Mesenchymal stem cell (in vitro differentiated cells and primary cell): Measurements from ENCODE around the gene PRPF40B.

Experiments used
- DNase-seq: peaks from one replicate; pipeline ENCODE4 v3.0.0-alpha.2; 2013
- H2AFZ ChIP-seq: one replicate; pipeline ENCODE4 v1.6.1; 2013; ENCODE audit warnings: low read depth, mild to moderate bottlenecking, control low read depth, inconsistent platforms, low read length, moderate library complexity
- H2AK5ac ChIP-seq: 2 replicates; pipeline ENCODE4 v1.6.1; 2013; ENCODE audit warnings: low read length, moderate library complexity, mild to moderate bottlenecking, inconsistent platforms; ENCODE audit not compliant: severe bottlenecking
- H2BK120ac ChIP-seq: one replicate; pipeline ENCODE4 v1.6.1; 2013; ENCODE audit warnings: low read depth, mild to moderate bottlenecking, inconsistent platforms, low read length, moderate library complexity
- H2BK12ac ChIP-seq, 2 experiments: one replicate each; pipeline ENCODE4 v1.6.1; 2013; ENCODE audit warnings: inconsistent platforms in 2 of 2, low read length in 2 of 2, mild to moderate bottlenecking in 2 of 2, moderate library complexity in 2 of 2, control low read depth in 1 of 2
- H2BK15ac ChIP-seq: one replicate; pipeline ENCODE4 v1.6.1; 2013; ENCODE audit warnings: mild to moderate bottlenecking, low read depth, inconsistent platforms; ENCODE audit not compliant: poor library complexity, severe bottlenecking
- H2BK5ac ChIP-seq: 2 replicates; pipeline ENCODE4 v1.6.1; 2013; ENCODE audit warnings: low read depth, mild to moderate bottlenecking, low read length, control low read depth, inconsistent platforms; ENCODE audit not compliant: poor library complexity, severe bottlenecking
- H3K14ac ChIP-seq, 2 experiments: one replicate each; pipeline ENCODE4 v1.6.1; 2013; ENCODE audit warnings: inconsistent platforms in 2 of 2, low read length in 2 of 2, control low read depth in 1 of 2, mild to moderate bottlenecking in 1 of 2, moderate library complexity in 1 of 2
- H3K18ac ChIP-seq, 2 experiments: one replicate each; pipeline ENCODE4 v1.6.1; 2013; ENCODE audit warnings: inconsistent platforms in 2 of 2, low read length in 2 of 2, control low read depth in 1 of 2, low read depth in 1 of 2, mild to moderate bottlenecking in 1 of 2
- H3K23ac ChIP-seq, 2 experiments: one replicate each; pipeline ENCODE4 v1.6.1; 2013; ENCODE audit warnings: inconsistent platforms in 2 of 2, low read length in 2 of 2, mild to moderate bottlenecking in 2 of 2, moderate library complexity in 2 of 2, control low read depth in 1 of 2
- H3K27ac ChIP-seq: 2 replicates; pipeline ENCODE4 v1.5.1; 2013; ENCODE audit warnings: mild to moderate bottlenecking, moderate library complexity, low read length, control low read depth, inconsistent platforms; ENCODE audit not compliant: poor library complexity, severe bottlenecking
- H3K27me3 ChIP-seq, 2 experiments: 2 replicates each; pipeline versions ENCODE4 v1.6.1 to v1.7.0; 2013; ENCODE audit warnings: low read length in 2 of 2, mild to moderate bottlenecking in 2 of 2, moderate library complexity in 2 of 2, control low read depth in 1 of 2, inconsistent platforms in 1 of 2; ENCODE audit not compliant: control insufficient read depth in 1 of 2, insufficient read depth in 1 of 2
- H3K36me3 ChIP-seq, 2 experiments: 2 replicates each; pipeline versions ENCODE4 v1.6.1 to v1.7.0; 2013; ENCODE audit warnings: low read length in 2 of 2, control low read depth in 1 of 2, inconsistent platforms in 1 of 2, low read depth in 1 of 2, mild to moderate bottlenecking in 1 of 2; ENCODE audit not compliant: insufficient read depth in 2 of 2, control insufficient read depth in 1 of 2
- H3K4ac ChIP-seq, 2 experiments: one replicate each; pipeline ENCODE4 v1.6.1; 2013; ENCODE audit warnings: inconsistent platforms in 2 of 2, low read length in 2 of 2, mild to moderate bottlenecking in 2 of 2, moderate library complexity in 2 of 2, control low read depth in 1 of 2, low read depth in 1 of 2
- H3K4me1 ChIP-seq: 2 replicates; pipeline ENCODE4 v1.6.1; 2013; ENCODE audit warnings: low read depth, low read length, control low read depth; ENCODE audit not compliant: control insufficient read depth, insufficient read depth
- H3K4me2 ChIP-seq: 2 replicates; pipeline ENCODE4 v1.6.1; 2013; ENCODE audit warnings: low read length, mild to moderate bottlenecking, inconsistent platforms; ENCODE audit not compliant: poor library complexity, severe bottlenecking
- H3K4me3 ChIP-seq, 2 experiments: 2 replicates each; pipeline versions ENCODE4 v1.5.1 to v1.7.0; 2013; ENCODE audit warnings: low read length in 2 of 2, mild to moderate bottlenecking in 2 of 2, control low read depth in 1 of 2, low read depth in 1 of 2; ENCODE audit not compliant: insufficient read depth in 1 of 2
- H3K79me1 ChIP-seq: replicated peaks from 2 replicates; pipeline ENCODE4 v1.6.1; 2013; ENCODE audit warnings: mild to moderate bottlenecking, control low read depth, low read length, inconsistent platforms; ENCODE audit not compliant: poor library complexity, severe bottlenecking
- H3K9ac ChIP-seq: 2 replicates; pipeline ENCODE4 v1.7.0; 2013; ENCODE audit warnings: mild to moderate bottlenecking, low read length, moderate library complexity
- H3K9me3 ChIP-seq: 2 replicates; pipeline ENCODE4 v1.7.0; 2013; ENCODE audit warnings: mild to moderate bottlenecking, low read length; ENCODE audit not compliant: control insufficient read depth
- H4K8ac ChIP-seq: one replicate; pipeline ENCODE4 v1.6.1; 2013; ENCODE audit warnings: inconsistent platforms, mild to moderate bottlenecking, low read length, moderate library complexity
- H4K91ac ChIP-seq: one replicate; pipeline ENCODE4 v1.6.1; 2013; ENCODE audit warnings: mild to moderate bottlenecking, low read length, inconsistent platforms
- WGBS: methylation state at CpG from one replicate; pipeline ENCODE4 v1.1.7; 2013; ENCODE audit warnings: mixed read lengths; 5-methylcytosine and 5-hydroxymethylcytosine counted together

The PRPF40B gene

DNA sequence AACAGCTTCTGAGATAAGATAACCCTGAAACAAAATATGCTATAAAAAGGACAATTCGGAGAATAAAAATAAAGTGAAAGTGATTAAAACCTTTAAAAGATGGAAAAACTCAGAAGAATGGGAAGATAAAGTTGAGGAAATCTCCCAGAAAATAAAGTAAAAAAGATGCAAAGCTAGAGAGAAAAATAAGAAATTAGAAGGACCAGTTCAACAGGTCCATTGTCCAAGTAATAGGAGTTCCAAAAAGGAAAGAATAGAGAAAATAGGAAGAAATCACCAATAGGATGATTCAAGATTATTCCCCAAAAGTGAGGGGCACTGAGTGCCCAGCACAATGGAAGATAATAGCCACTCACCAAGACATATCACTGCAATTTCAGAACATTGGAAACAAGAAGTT, 4.8 kb upstream of the PRPF40B start:
- Histone ChIP-seq H3K36me3 (no peaks in the 10 kb centered on the region), H4K8ac (no peak overlapping the region), H3K4ac (no peak overlapping the region), H3K14ac (no peak overlapping the region), H3K4me1 (peaks cover 10% of the 10 kb centered on the region), H3K9ac (no peak overlapping the region), H2AFZ (no peak overlapping the region), H2BK12ac (no peak overlapping the region), H4K91ac (no peak overlapping the region), H2BK5ac (no peak overlapping the region), H3K23ac (no peak overlapping the region), H3K27ac (no peak overlapping the region), H3K9me3 (peaks cover 12% of the 10 kb centered on the region), H3K18ac (no peak overlapping the region), H2BK120ac (no peak overlapping the region), H3K27me3 (peaks cover 6 to 10% of the 10 kb centered on the region in 2 experiments), H3K4me3 (no peak overlapping the region), H3K4me2 (no peak overlapping the region), H2BK15ac (no peak overlapping the region), H3K79me1 (peaks cover 2% of the 10 kb centered on the region), H2AK5ac (no peak overlapping the region)
- no peak for DNase-seq
- 88% methylated on average over 1 of the region's 1 CpG for WGBS

DNA sequence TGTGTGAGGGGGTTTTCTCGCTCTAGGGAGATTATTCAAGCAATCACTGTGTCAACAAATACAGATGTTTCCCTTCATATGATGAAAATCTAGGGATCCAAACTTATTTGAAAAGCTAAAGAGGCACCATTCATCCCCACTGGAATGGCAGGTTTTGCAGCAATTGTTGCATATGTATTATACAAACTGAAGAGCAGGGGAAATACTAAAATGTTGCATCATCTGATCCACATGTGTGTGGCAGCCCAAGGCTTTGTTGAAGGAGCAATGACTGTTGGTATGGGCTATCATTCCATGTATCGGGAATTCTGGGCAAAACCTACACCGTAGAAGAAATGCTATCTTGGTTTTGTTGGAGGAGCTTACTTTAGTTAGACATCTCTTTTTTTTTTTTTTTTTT, 4.1 kb upstream of the PRPF40B start:
- no peak overlapping the region for H3K4ac ChIP-seq
- H3K18ac ChIP-seq = no peak overlapping the region
- no peak overlapping the region for H2BK12ac ChIP-seq
- no peak overlapping the region for H2AK5ac ChIP-seq
- H3K23ac ChIP-seq = no peak overlapping the region
- H2AFZ ChIP-seq = no peak overlapping the region
- peaks cover 15% of the 10 kb centered on the region for H3K4me1 ChIP-seq
- H3K14ac ChIP-seq = no peak overlapping the region
- no peak for DNase-seq
- no peak overlapping the region for H3K4me2 ChIP-seq
- no peak overlapping the region for H3K9ac ChIP-seq
- no peak overlapping the region for H4K91ac ChIP-seq
- H3K9me3 ChIP-seq = peaks cover 12% of the 10 kb centered on the region
- H3K79me1 ChIP-seq = peaks cover 2% of the 10 kb centered on the region
- no peaks in the 10 kb centered on the region for H3K36me3 ChIP-seq
- H4K8ac ChIP-seq = no peak overlapping the region
- H2BK5ac ChIP-seq = no peak overlapping the region
- H3K27ac ChIP-seq = no peak overlapping the region
- WGBS = 96% methylated on average over 2 of the region's 3 CpGs
- no peak overlapping the region for H2BK15ac ChIP-seq
- H3K4me3 ChIP-seq = no peak overlapping the region
- H2BK120ac ChIP-seq = no peak overlapping the region
- peaks cover 6 to 10% of the 10 kb centered on the region in 2 experiments for H3K27me3 ChIP-seq

GRCh38 chr12:49621651-49622500, 1.5 kb upstream of the PRPF40B start:
- Histone ChIP-seq H3K4me3 (peak overlapping the region in 1 of 2 experiments; percentile 86), H2BK15ac (no peak overlapping the region), H3K23ac (no peak overlapping the region), H3K4me2 (peak overlapping the region; percentile 97), H4K8ac (peak overlapping the region; percentile 72), H3K14ac (peak overlapping the region in 1 of 2 experiments; percentile 75), H3K36me3 (no peaks in the 10 kb centered on the region), H3K9ac (peak overlapping the region; percentile 91), H3K79me1 (peaks cover 3% of the 10 kb centered on the region), H3K27ac (peak overlapping the region; percentile 86), H3K18ac (peak overlapping the region; percentile 16 to 40), H2BK120ac (no peak overlapping the region), H2BK5ac (no peak overlapping the region), H3K9me3 (no peaks in the 10 kb centered on the region), H3K27me3 (peaks cover 3 to 10% of the 10 kb centered on the region in 2 experiments), H2AFZ (no peak overlapping the region), H2AK5ac (peak overlapping the region; percentile 41), H3K4me1 (peaks cover 18% of the 10 kb centered on the region), H3K4ac (peak overlapping the region in 1 of 2 experiments; percentile 95), H4K91ac (no peak overlapping the region), H2BK12ac (no peak overlapping the region)
- no peak for DNase-seq
- 62% methylated on average over 28 of the region's 33 CpGs for WGBS

DNA sequence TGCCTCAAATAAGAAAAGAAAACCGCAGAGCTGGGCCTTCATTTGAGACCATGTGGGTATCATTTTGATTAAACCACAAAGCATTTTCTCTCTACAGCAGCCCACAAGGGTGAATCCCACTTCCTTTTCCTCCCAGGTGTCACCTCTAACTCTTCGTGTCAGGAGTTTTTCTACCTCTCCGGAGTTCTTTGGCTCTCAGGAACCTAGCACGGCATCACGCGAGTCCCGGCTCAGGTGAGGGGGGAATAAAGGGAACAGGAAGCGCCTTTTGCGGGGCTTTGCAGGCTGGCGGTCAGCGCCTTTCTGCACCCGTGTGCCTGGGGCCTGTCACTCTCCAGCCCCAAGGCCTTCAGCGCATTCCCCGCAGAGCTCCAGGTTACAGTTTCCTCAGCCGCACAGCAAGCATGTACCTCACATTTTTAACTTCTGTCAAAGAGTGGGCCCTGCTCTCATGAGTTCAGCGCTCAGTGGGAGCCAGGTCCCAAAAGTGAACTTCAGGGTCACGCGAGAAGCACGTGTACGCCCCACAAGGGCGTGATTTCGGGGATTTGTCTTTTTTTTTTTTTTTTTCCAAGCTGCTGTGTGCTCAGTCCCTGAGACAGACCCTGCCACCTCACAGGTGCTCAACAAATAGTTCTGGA, 740 bp upstream of the PRPF40B start:
- Histone ChIP-seq H3K9me3 (no peaks in the 10 kb centered on the region), H3K27me3 (peaks cover 3 to 10% of the 10 kb centered on the region in 2 experiments), H2BK15ac (no peak overlapping the region), H4K8ac (peak overlapping the region; percentile 72), H3K9ac (peak overlapping the region; percentile 91), H3K4me3 (peak overlapping the region; percentile 67 to 86), H2BK5ac (no peak overlapping the region), H2AFZ (peak overlapping the region; percentile 88), H3K4ac (peak overlapping the region; percentile 79 to 95), H3K4me2 (peak overlapping the region; percentile 97), H4K91ac (peak overlapping the region; percentile 78), H2AK5ac (no peak overlapping the region), H3K14ac (peak overlapping the region in 1 of 2 experiments; percentile 75), H3K27ac (peak overlapping the region; percentile 86), H3K4me1 (peaks cover 20% of the 10 kb centered on the region), H3K18ac (peak overlapping the region; percentile 16 to 66), H3K23ac (peak overlapping the region in 1 of 2 experiments; percentile 83), H2BK120ac (no peak overlapping the region), H3K36me3 (no peaks in the 10 kb centered on the region), H2BK12ac (peak overlapping the region in 1 of 2 experiments; percentile 3), H3K79me1 (peaks cover 5% of the 10 kb centered on the region)
- DNase-seq = no peak
- 11% methylated on average over 20 of the region's 22 CpGs for WGBS
